Kidney (tissue), 14 donors: Measurements from ENCODE around the gene AKAP8. TPM values are rescaled to one million over a fixed set of nuclear protein-coding genes. Genes with fewer than 3 reads are reported as not detected.
A peak's percentile ranks its signal among the peaks of the same experiment; 100 is the strongest.
"Not testable (repeated sequence)": the region's sequence is repeated elsewhere in the genome, so short reads cannot be mapped to it uniquely, and the experiment has no call there.

Experiments
- DNase-seq, 5 donors: peaks; one replicate each; pipeline ENCODE4 v3.0.0-alpha.2; 2013 to 2020
- FAIRE-seq: peaks from 2 replicates; lab custom pipeline; 2012; peaks lifted over from hg19 to GRCh38; lab: Jason Lieb, UNC
- H3K27ac ChIP-seq, 2 donors: one replicate each; pipeline ENCODE4 v1.7.0; 2013; ENCODE audit warnings: low read depth in 2 of 2, low read length in 2 of 2, inconsistent platforms in 1 of 2
- H3K27me3 ChIP-seq: one replicate; pipeline ENCODE4 v1.7.1; 2013; ENCODE audit warnings: low read length, inconsistent platforms; ENCODE audit not compliant: control insufficient read depth, insufficient read depth
- H3K36me3 ChIP-seq, 3 donors: one replicate each; pipeline versions ENCODE4 v1.7.0 to v1.7.1; 2013; ENCODE audit warnings: low read length in 3 of 3, control low read depth in 1 of 3, inconsistent platforms in 1 of 3; ENCODE audit not compliant: insufficient read depth in 3 of 3, control insufficient read depth in 2 of 3
- H3K4me1 ChIP-seq, 3 donors: one replicate each; pipeline versions ENCODE4 v1.7.0 to v1.7.1; 2013; ENCODE audit warnings: low read length in 3 of 3, inconsistent platforms in 1 of 3, low read depth in 1 of 3; ENCODE audit not compliant: control insufficient read depth in 2 of 3, insufficient read depth in 2 of 3
- H3K4me3 ChIP-seq, 3 donors: one replicate each; pipeline versions ENCODE4 v1.7.0 to v1.8.1; 2013; ENCODE audit warnings: low read length in 3 of 3, control low read depth in 1 of 3, inconsistent platforms in 1 of 3
- H3K9ac ChIP-seq, 3 donors: one replicate each; pipeline versions ENCODE4 v1.7.0 to v1.7.1; 2013; ENCODE audit warnings: low read length in 3 of 3, control low read depth in 1 of 3, inconsistent platforms in 1 of 3
- H3K9me3 ChIP-seq, 3 donors: one replicate each; pipeline versions ENCODE4 v1.7.0 to v1.7.1; 2013; ENCODE audit warnings: low read length in 3 of 3, control low read depth in 1 of 3, inconsistent platforms in 1 of 3; ENCODE audit not compliant: control insufficient read depth in 2 of 3, insufficient read depth in 1 of 3
- intact Hi-C: fragments of 100-400 bp; cut with DNase I; formaldehyde crosslinking; loops from one replicate; pipeline ENCODE4 v1.11.1; 2022
- polyA plus RNA-seq: library from polyadenylated mRNA; stranded (reverse); fragments of 350-450 nt; fragmentation: Illumina TruSeq; extraction: RNeasy Lipid Tissue Mini Kit (QIAGEN cat#74804); gene quantifications from one replicate; pipeline ENCODE4 v1.2.3, GENCODE V29; 2014; ENCODE audit warnings: low read depth, low replicate concordance; ENCODE audit not compliant: insufficient read depth
- total RNA-seq: library from RNA; stranded (reverse); fragmentation: NEBNext Ultra II Directional; extraction: Animal tissue kit (Norgen Biotek cat#: 25700); gene quantifications from one replicate; pipeline ENCODE4 v1.2.1, GENCODE V29; 2021
- TF ChIP-seq, protein P1 (sequence below): IDR thresholded peaks from 3 replicates; pipeline ENCODE4 v1.5.1; 2012; ENCODE audit warnings: mild to moderate bottlenecking, moderate library complexity, borderline replicate concordance; ENCODE audit not compliant: insufficient read depth; ENCODE audit errors: extremely low read depth
- donor health status: control.
- donor health status: control.
- donor health status: control.
- donor health status: control.
- donor health status: control.
- donor health status: DM: yes; HTN: yes; CAD: no.
- donor health status: Normal renal cell carcinoma (clear cell type).

AKAP8 gene
- total and polyA plus RNA-seq, 2 donors from 2014 or later = 11.5 to 60.2 TPM

DNA sequence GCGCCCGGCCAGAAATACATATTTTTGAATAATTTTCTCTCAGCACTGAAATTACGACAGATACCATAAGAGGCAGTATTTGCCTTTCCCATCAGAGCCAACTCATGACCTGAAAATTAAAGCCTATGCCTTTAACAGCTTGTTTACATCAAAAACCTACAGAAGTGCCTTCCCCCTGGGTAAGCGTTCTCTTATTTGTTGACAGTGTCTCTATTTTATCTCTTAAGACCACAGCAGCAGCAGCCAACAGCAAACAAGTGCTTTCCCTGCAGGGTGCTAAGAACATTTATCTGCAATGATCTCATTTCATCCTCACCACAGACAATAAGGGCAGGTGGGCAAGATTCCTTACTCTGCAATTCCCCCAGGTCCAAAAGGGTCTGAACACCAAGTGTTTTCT lies 33.2 kb upstream of the AKAP8 start:
- intact Hi-C loops = no loop called here
- Histone ChIP-seq H3K36me3 (peaks cover 0 to 9% (median 7%) of the 10 kb centered on the region in 3 donors), H3K9ac (no peak overlapping the region), H3K9me3 (no peaks in the 10 kb centered on the region), H3K27ac (no peak overlapping the region), H3K4me3 (no peak overlapping the region), H3K4me1 (peaks cover 0 to 29% (median 14%) of the 10 kb centered on the region in 3 donors), H3K27me3 (no peaks in the 10 kb centered on the region)
- DNase-seq = no peak
- TF ChIP-seq, protein P1, sequence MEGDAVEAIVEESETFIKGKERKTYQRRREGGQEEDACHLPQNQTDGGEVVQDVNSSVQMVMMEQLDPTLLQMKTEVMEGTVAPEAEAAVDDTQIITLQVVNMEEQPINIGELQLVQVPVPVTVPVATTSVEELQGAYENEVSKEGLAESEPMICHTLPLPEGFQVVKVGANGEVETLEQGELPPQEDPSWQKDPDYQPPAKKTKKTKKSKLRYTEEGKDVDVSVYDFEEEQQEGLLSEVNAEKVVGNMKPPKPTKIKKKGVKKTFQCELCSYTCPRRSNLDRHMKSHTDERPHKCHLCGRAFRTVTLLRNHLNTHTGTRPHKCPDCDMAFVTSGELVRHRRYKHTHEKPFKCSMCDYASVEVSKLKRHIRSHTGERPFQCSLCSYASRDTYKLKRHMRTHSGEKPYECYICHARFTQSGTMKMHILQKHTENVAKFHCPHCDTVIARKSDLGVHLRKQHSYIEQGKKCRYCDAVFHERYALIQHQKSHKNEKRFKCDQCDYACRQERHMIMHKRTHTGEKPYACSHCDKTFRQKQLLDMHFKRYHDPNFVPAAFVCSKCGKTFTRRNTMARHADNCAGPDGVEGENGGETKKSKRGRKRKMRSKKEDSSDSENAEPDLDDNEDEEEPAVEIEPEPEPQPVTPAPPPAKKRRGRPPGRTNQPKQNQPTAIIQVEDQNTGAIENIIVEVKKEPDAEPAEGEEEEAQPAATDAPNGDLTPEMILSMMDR = no peak
- FAIRE-seq = no peak

DNA sequence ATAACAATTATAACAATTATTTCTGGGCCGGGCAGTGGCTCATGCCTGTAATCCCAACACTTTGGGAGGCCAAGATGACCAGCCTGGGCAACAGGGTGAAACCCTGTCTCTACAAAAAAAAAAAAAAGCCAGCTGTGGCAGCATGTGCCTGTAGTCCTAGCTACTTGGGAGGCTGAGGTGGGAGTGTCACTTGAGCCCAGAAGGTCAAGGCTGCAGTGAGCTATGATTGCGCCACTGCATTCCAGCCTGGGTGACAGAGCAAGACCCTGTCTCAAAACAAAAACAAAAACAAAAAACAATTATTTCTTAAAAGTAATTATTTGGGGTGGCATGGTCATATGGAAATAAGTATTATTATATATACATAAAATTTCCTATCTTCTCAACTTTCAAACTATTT lies 31.8 kb upstream of the AKAP8 start:
- intact Hi-C loops = not testable (repeated sequence)
- H3K27ac ChIP-seq = peak overlapping the region in 1 of 2 donors; percentile 14

DNA sequence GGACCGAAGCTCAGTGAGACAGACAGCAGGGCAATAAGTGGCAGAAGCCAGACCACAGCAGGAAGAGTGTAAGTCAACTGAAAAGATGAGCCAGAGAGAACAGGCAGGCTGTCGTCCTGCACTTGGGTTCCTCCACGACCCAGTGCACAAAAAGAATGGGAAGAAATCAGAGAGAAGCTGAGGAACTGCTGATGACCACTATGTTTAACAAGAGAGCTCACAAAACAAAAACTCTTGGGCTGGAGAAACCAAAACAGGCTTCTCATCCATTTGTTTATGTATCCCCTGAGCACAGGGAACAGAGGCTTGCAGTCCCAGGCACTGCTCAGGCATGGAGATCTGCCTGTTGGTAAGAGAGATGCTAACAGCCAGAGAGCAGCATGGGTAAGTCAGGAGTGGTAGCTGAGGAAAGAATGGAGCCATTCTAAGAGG lies 25.2 kb upstream of the AKAP8 start:
- no peaks in the 10 kb centered on the region for H3K9me3 ChIP-seq
- DNase-seq (no peak), FAIRE-seq (no peak)
- TF ChIP-seq, protein P1 = no peak
- peaks cover 0 to 21% (median 21%) of the 10 kb centered on the region in 3 donors for H3K4me1 ChIP-seq
- H3K27ac ChIP-seq = peak overlapping the region in 1 of 2 donors; percentile 2
- intact Hi-C loops = no loop called here
- peak overlapping the region in 1 of 3 donors; percentile 34 for H3K9ac ChIP-seq
- no peaks in the 10 kb centered on the region for H3K27me3 ChIP-seq
- H3K4me3 ChIP-seq = no peak overlapping the region
- H3K36me3 ChIP-seq = peaks cover 2 to 49% (median 16%) of the 10 kb centered on the region in 3 donors

More for the DNA sequence above, 31.8 kb upstream of the AKAP8 start:
- Histone ChIP-seq H3K36me3 (peaks cover 0 to 13% (median 7%) of the 10 kb centered on the region in 3 donors), H3K4me1 (peaks cover 0 to 19% (median 9%) of the 10 kb centered on the region in 3 donors)
- not testable (repeated sequence) for FAIRE-seq, H3K4me3 ChIP-seq, H3K9ac ChIP-seq, H3K27me3 ChIP-seq, H3K9me3 ChIP-seq
- peak in 3 of 5 donors; percentile 26 to 43 (median 40) for DNase-seq

DNA sequence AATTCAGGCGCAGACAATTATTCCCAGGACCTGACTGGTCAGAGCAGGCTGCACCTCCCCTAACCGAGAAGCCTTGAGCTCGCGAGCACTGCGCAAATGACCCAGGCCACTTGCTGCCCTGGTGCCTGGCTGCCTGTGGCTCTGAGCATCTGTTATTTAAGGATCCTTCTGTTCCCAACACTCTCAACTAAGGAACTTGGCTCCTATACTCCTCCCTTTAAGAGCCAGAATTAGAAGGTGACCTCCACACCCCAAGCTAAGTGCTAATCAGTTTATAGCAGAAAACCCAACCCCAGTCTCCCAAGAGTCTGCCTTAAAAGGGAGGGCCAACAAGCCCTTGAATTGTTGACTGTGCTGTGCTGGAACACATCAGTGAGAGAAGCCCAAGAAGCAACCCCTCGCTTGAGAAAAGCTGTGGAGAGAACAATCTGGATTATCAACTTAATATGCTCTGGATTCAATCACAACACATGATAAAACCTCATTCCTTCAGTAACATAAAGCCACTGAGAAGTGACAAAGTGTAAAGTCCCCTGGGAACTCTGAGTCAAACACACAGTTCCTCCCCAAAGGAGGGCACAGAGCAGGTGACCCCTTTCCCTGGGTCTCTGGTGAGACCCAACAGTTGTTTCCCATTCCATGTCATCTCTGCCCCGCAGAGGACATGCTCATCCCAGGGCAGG lies 24.7 kb upstream of the AKAP8 start:
- intact Hi-C loops = no loop called here
- peaks cover 2 to 51% (median 19%) of the 10 kb centered on the region in 3 donors for H3K36me3 ChIP-seq
- DNase-seq = no peak
- H3K4me3 ChIP-seq = peak overlapping the region in 1 of 3 donors; percentile 10
- no peaks in the 10 kb centered on the region for H3K9me3 ChIP-seq
- H3K27ac ChIP-seq = peak overlapping the region in 1 of 2 donors; percentile 2
- H3K4me1 ChIP-seq = peaks cover 0 to 21% (median 19%) of the 10 kb centered on the region in 3 donors
- no peaks in the 10 kb centered on the region for H3K27me3 ChIP-seq
- FAIRE-seq = no peak
- H3K9ac ChIP-seq = peak overlapping the region in 1 of 3 donors; percentile 34
- TF ChIP-seq, protein P1 = no peak
